HG03442 (cell line): ENCODE measurements around the gene LRRC1.
A peak's percentile ranks its signal among the peaks of the same experiment; 100 is the strongest.

Source experiments
- ATAC-seq: cut with Tn5 transposase; IDR thresholded peaks from one replicate; pipeline ENCODE4 v1.9.1; 2021; ENCODE audit warnings: mild to moderate bottlenecking, moderate library complexity; ENCODE audit not compliant: unreplicated experiment

The LRRC1 gene

DNA sequence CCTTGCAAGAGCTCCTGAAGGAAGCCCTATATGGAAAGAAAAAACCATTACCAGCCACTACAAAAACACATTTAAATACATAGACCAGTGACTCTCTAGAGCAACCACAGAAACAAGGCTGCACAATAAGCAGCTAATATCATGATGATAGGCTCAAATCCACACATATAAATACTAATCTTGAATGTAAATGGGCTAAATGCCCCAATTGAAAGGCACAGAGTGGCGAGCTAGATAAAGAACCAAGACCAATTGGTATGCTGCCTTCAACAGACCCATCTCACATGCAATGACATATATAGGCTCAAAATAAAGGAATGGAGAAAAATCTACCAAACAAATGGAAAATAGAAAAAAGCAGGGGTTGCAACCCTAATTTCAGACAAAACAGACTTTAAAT lies 153.0 kb downstream of the LRRC1 start:
- no peak for ATAC-seq

GRCh38 chr6:53951383-53951782 lies 156.6 kb downstream of the LRRC1 start:
- no peak for ATAC-seq

GRCh38 chr6:53956068-53956711 lies 161.4 kb downstream of the LRRC1 start:
- ATAC-seq: peak; percentile 80

DNA sequence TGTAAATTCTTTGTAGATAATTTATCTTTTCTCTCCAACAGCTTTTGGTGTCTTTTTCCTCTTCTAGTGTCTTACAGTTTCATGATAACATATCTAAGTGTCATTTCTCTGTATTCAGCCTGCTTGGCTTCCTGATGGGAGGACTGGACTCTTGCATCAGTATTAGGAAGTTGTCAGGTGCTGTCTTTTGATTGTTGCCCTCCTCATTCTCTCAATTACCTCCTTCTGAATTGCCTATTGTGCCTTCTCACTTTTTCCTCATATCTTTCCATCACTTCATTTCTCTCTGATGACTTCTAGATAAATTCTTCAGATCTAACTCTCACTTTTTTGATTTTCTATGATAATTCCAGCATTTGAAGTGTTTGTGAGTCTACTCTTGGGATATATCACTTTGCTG lies 162.0 kb downstream of the LRRC1 start:
- no peak for ATAC-seq

GRCh38 chr6:53959717-53960116 lies 164.9 kb downstream of the LRRC1 start:
- ATAC-seq: no peak

DNA sequence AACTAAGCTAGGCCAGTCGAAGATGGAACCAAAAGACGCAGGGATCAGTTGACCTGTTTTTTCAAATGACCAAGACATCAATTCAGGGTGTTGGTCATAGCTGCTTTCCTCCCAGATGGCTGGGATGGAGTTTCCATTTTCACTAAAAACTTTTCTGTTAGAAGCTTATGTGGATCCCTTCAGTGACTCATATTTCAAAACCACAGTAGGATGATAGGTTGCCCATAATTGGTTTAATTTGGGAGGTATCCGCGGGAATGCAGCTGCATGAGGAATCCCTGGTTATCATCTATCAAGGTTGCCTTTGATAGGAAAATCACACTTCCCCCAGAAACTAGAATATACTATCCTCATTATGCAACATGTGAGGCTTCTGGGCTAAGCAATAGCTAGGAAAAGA lies 165.5 kb downstream of the LRRC1 start:
- ATAC-seq: no peak

DNA sequence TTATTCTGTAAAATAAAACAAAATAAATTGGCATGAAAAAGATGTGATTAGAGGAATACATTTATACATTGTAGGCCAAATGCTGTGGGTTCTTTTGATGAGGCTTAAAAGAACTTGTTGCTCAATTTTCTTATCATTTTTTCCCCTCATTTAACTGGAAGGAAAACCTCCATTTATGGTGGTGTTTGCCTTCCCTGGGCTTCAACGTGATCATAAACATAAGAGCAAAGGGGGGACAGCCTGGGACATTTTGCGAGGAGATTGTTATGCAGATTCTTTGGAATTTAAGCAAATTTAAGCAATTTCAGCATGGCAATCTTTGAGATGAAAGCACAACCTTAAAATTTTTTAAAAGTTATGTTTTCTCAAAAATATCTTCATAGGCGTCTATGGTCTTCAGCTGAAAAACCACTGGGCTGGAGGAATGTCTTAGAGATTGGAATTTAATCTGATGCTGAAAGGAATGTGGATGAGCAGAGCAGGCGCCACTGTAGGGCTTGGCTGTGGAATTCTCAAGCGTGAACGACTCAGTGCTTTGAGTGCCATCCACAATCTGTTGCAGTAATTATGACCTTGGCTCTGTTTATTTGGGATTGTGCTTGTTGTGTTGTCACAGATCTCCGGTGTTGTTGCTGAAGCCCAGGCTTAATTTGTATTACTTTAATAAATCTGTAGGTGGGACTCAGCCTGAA lies 167.0 kb downstream of the LRRC1 start:
- no peak for ATAC-seq

GRCh38 chr6:53962646-53963045 lies 167.8 kb downstream of the LRRC1 start:
- no peak for ATAC-seq

GRCh38 chr6:53967415-53967814 lies 172.6 kb downstream of the LRRC1 start:
- no peak for ATAC-seq
